LNCaP clone FGC (cell line): Measurements from ENCODE around the gene NAV1.

Experiments
- DNase-seq: peaks from one replicate; pipeline ENCODE4 v3.0.0-alpha.2; 2011; ENCODE audit warnings: low read depth
- H3K4me3 ChIP-seq: 2 replicates; pipeline ENCODE4 v1.5.1; 2011; ENCODE audit warnings: mild to moderate bottlenecking, low read depth, low read length, control low read depth
- CTCF ChIP-seq: IDR thresholded peaks from 2 replicates; pipeline ENCODE4 v1.5.1; 2012; ENCODE audit warnings: mild to moderate bottlenecking; ENCODE audit not compliant: control insufficient read depth, insufficient read depth; ENCODE audit errors: extremely low read depth

NAV1 gene

DNA sequence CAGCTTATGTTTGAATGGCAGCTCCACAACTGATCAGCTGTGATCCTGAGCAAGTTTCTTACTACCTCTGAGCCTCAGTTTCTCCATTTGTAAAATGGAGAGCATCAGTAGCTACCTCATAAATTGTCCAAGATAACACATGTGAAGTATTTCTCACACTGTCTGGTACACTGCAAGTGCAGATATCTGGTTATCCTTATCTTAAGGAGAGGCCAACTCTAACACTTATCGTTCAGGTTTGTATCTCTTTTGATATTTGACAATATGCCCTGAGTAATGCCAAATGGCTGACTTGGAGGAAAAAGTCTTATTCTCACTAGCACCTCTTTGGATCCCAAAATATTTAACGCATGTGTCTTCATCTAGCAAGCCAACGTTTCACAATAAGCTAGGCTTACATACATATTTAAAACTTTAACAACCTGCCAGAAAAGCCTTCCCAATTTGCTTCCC is 34.7 kb upstream of the NAV1 start:
- TF ChIP-seq CTCF = no peak
- no peak overlapping the region for H3K4me3 ChIP-seq

GRCh38 chr1:201504799-201505502 is 34.0 kb upstream of the NAV1 start:
- TF ChIP-seq CTCF = no peak
- peak overlapping the region; percentile 81 for H3K4me3 ChIP-seq
- DNase-seq = no peak

More for the DNA sequence above, 34.7 kb upstream of the NAV1 start:
- no peak for DNase-seq

DNA sequence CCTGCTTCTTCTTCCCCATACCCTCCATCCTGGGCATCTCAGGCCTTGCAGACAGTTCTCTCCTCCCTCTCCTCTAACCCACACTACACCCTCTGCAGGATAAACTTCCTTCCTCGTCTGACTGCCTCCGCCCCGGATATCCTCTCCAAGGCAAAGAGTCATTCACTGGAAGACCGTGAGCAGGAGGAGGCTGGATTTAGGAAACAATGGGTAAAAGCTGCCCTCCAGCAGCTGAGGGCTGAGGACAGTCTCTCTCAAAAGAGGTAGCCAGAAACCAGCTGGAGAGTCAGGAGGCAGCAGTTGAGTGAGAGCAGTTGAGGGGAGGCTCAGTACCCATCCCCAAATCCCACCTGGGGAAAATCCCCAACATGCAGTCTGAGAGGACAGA is 33.4 kb upstream of the NAV1 start:
- no peak for DNase-seq
- no peak for TF ChIP-seq CTCF
- H3K4me3 ChIP-seq = peak overlapping the region; percentile 81

GRCh38 chr1:201506092-201506491 is 32.8 kb upstream of the NAV1 start:
- H3K4me3 ChIP-seq = peak overlapping the region; percentile 81
- DNase-seq = no peak

DNA sequence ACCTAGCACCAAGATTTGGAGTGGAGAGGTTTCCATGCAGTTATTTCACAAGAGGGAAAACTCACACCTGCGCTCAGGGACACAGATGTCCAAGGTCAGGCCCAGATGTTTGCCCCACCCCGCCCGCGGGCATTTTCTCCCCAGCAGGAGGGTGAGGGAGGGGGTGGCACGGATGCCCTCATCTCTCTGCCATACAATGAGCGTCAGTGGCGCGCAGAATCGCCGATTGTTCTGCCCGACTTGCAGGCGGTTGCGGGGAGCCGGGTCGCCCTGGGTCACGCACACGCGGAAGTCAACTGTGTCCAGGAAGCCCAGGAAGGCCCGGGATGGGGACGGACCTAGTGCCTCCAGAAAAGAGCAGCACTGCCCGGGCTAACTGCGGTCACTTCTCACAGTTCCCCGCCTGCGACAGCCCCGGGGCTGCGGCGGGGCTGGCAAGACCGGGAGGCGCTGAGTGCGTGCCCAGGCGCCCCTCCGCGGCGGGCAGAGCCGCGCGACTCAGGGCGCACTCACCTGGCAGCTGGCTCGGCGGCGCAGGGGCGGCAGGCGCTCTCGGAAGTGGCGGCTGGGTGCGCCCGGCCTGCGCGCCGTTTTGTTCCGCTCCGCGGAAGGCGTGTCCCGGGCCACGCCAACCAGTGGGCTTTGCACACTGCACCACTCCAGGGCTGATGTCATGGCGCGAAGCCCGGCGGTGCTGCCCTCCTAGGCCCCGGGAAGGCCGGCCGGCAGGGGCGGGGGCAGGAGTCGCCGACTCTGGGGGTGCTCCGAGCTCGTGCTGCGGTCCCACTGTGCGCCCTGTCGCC is 32.2 kb upstream of the NAV1 start, which contains the start of gene CSRP1:
TSS of gene CSRP1 (minus strand) at position 567 of the 803 bp plus-strand sequence. CDS start 10,820 bp downstream, outside the sequence.
- TF ChIP-seq CTCF = peak; percentile 15; the same call in 1 of the 2 replicates
- peak; percentile 62 for DNase-seq
- H3K4me3 ChIP-seq = peak within 1 kb of the TSS; percentile 81

More at GRCh38 chr1:201506092-201506491, 32.8 kb upstream of the NAV1 start:
- no peak for TF ChIP-seq CTCF

- no peak for DNase-seq
- peak overlapping the region; percentile 81 for H3K4me3 ChIP-seq
- TF ChIP-seq CTCF = no peak
Observed at GRCh38 chr1:201507360-201507675, 31.6 kb upstream of the NAV1 start.
